K562 (cell line): ENCODE data around the gene TUBB4B. TPM values are rescaled to one million over a fixed set of nuclear protein-coding genes. Genes with fewer than 3 reads are reported as not detected.
A peak's percentile ranks its signal among the peaks of the same experiment; 100 is the strongest.

Experiments used
- ARID2 ChIP-seq: fragments of 450-650 bp; IDR thresholded peaks from 2 replicates; pipeline ENCODE4 v1.6.1; 2017; ENCODE audit warnings: antibody characterized with exemption, mild to moderate bottlenecking
- CHD7 ChIP-seq: fragments of 200-600 bp; sonication (generic); IDR thresholded peaks from one replicate; pipeline ENCODE4 v1.6.1; 2012; ENCODE audit warnings: mild to moderate bottlenecking, low read depth, low read length, inconsistent platforms
- HDAC6 ChIP-seq: IDR thresholded peaks from 2 replicates; pipeline ENCODE4 v1.6.1; 2012; ENCODE audit warnings: low read depth, mild to moderate bottlenecking, control low read depth, inconsistent platforms, low read length, moderate library complexity
- MAZ ChIP-seq, 2 experiments: fragments of 450-650 bp in 1 of 2; sonication (generic) in 1 of 2; formaldehyde crosslinking; IDR thresholded peaks in 1 of 2; conservative IDR thresholded peaks in 1 of 2; 2 replicates each; pipeline versions ENCODE4 v1.4.0 to v1.5.0; 2020; ENCODE audit warnings: mild to moderate bottlenecking in 1 of 2, missing genetic modification reagents in 1 of 2
- NFIX ChIP-seq: fragments of 250-450 bp; sonication (Bioruptor Pico); IDR thresholded peaks from 2 replicates; pipeline ENCODE4 v1.4.0; 2020; ENCODE audit warnings: low read depth, mild to moderate bottlenecking, moderate library complexity
- U2AF1 ChIP-seq: fragments of 200-400 bp; formaldehyde crosslinking; optimal IDR thresholded peaks from 2 replicates; pipeline ENCODE3; 2017; ENCODE audit warnings: mild to moderate bottlenecking, low read depth, low read length, moderate library complexity
- ZBTB9 ChIP-seq: fragments of 450-650 bp; formaldehyde crosslinking; IDR thresholded peaks from 2 replicates; pipeline ENCODE4 v1.4.0; 2020; ENCODE audit warnings: mild to moderate bottlenecking, moderate library complexity
- ZFPM2 ChIP-seq: fragments of 250-450 bp; sonication (Bioruptor Pico); IDR thresholded peaks from 2 replicates; pipeline ENCODE4 v1.5.1; 2022; ENCODE audit warnings: mild to moderate bottlenecking
- ZNF133 ChIP-seq: fragments of 250-450 bp; sonication (Bioruptor Pico); IDR thresholded peaks from 2 replicates; pipeline ENCODE4 v1.4.0; 2020; ENCODE audit warnings: mild to moderate bottlenecking
- ZNF507 ChIP-seq: conservative IDR thresholded peaks from 2 replicates; pipeline ENCODE4 v1.6.1; 2017; ENCODE audit warnings: missing genetic modification characterization, missing compliant biosample characterization
- ZNF551 ChIP-seq: fragments of 250-450 bp; sonication (Bioruptor Pico); IDR thresholded peaks from 2 replicates; pipeline ENCODE4 v1.5.0; 2021; ENCODE audit warnings: mild to moderate bottlenecking, moderate library complexity
- polyA plus RNA-seq, 8 experiments: library from polyadenylated mRNA; depleted of rRNA in 4 of 8; stranded (reverse) in 5 of 8; unstranded in 3 of 8; fragments of >200 nt; fragmentation: Nextera tagmentation in 2 of 8; fragmentation: Illumina TruSeq in 1 of 8; extraction: Ambion mirVana in 2 of 8; extraction: Trizol in 1 of 8; gene quantifications; 2 replicates each; pipeline versions ENCODE4 v1.2.1 to v1.2.3, GENCODE V29; 2011 to 2014; ENCODE audit warnings: inconsistent platforms in 1 of 8, missing spikeins in 1 of 8
- total RNA-seq, 7 experiments: library from RNA; depleted of rRNA in 6 of 7; stranded (reverse); fragments of >200 nt in 6 of 7; fragmentation: Illumina TruSeq in 2 of 7; extraction: Trizol in 2 of 7; gene quantifications; 2 replicates each; pipeline versions ENCODE4 v1.2.1 to v1.2.3, GENCODE V29; 2011 to 2021; ENCODE audit warnings: low replicate concordance in 1 of 7
- TF ChIP-seq, protein P1 (sequence below): IDR thresholded peaks from 2 replicates; pipeline ENCODE4 v1.6.1; 2012; ENCODE audit warnings: low read depth, low read length, improper control_type of control experiment, borderline replicate concordance

The TUBB4B gene
- total and polyA plus RNA-seq, 9 of the 15 experiments (the other 6 are each of a cell fraction or from before 2014, with no cell fraction given) = 24.1 to 443 (median 268) TPM

GRCh38 chr9:137217276-137218211, 23.5 kb upstream of the TUBB4B start (continued):
- no peak for TF ChIP-seq CHD7
- TF ChIP-seq ZNF133 = no peak
- no peak for TF ChIP-seq HDAC6
- peak; percentile 48 to 92; a peak in 2 of 4 replicates for TF ChIP-seq MAZ (CRISPR knock-in tag; conservative IDR thresholded peaks at IDR 0.05 in 1 of 2, IDR thresholded peaks at IDR 0.05 in 1 of 2)
- TF ChIP-seq NFIX (CRISPR knock-in tag) = no peak
- TF ChIP-seq ZNF507 (tag) = no peak
- TF ChIP-seq, protein P1, sequence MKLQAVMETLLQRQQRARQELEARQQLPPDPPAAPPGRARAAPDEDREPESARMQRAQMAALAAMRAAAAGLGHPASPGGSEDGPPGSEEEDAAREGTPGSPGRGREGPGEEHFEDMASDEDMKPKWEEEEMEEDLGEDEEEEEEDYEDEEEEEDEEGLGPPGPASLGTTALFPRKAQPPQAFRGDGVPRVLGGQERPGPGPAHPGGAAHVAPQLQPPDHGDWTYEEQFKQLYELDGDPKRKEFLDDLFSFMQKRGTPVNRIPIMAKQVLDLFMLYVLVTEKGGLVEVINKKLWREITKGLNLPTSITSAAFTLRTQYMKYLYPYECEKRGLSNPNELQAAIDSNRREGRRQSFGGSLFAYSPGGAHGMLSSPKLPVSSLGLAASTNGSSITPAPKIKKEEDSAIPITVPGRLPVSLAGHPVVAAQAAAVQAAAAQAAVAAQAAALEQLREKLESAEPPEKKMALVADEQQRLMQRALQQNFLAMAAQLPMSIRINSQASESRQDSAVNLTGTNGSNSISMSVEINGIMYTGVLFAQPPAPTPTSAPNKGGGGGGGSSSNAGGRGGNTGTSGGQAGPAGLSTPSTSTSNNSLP = no peak
- TF ChIP-seq ARID2 = no peak
- no peak for TF ChIP-seq ZFPM2 (CRISPR knock-in tag)
- TF ChIP-seq U2AF1 = no peak
- TF ChIP-seq ZBTB9 (CRISPR knock-in tag) = 0 out of 2 replicates have a peak, but pooled peaks have one; percentile 38
- no peak for TF ChIP-seq ZNF551 (CRISPR knock-in tag)
